Sigmoid colon (tissue), 7 donors: Measurements from ENCODE around the gene FCN1. TPM values are rescaled to one million over a fixed set of nuclear protein-coding genes. Genes with fewer than 3 reads are reported as not detected.

Experiments
- polyA plus RNA-seq, 3 donors: library from polyadenylated mRNA; stranded (reverse); fragments of 200-250 nt; gene quantifications; one replicate each; pipeline ENCODE4 v1.2.3, GENCODE V29; 2013
- small RNA-seq, 3 donors: library from RNA; depleted of rRNA; stranded (forward); fragments of <200 nt; gene quantifications; one replicate each; pipeline ENCODE3, GENCODE V24; 2016
- total RNA-seq, 4 donors: library from RNA; depleted of rRNA; stranded (reverse); fragments of >200 nt; gene quantifications; one replicate each; pipeline ENCODE4 v1.1.0, GENCODE V29; 2016
- donor health status: healthy with polysubstance abuse.
- donor health status: Bipolar disorder and iron deficiency.
- donor health status: healthy.

FCN1 gene
- total and polyA plus RNA-seq, 7 donors = 0.69 to 6.9 (median 1.4) TPM

Small RNA genes within 50 kb of the gene (small RNA-seq; reads per million reads assigned to genes)
- 0 reads per million in 3 donors for gene AL603650.1

Other genes with a start within 250 kb of the FCN1 start
- not detected for gene FCN2, start 37.1 kb downstream of the FCN1 start, total RNA-seq
- under 1 TPM in 1 of 3 donors, not detected in 2; 0.12 TPM for gene FCN2, start 37.1 kb downstream of the FCN1 start, polyA plus RNA-seq
- gene OLFM1, start 169.8 kb upstream of the FCN1 start, total RNA-seq = 10 to 100 TPM; 13.3 to 19.3 (median 17.2) TPM
- 10 to 100 TPM in 1 of 3 donors, 1 to 10 TPM in 2; 1.2 to 13.6 (median 4.2) TPM for gene OLFM1, start 169.8 kb upstream of the FCN1 start, polyA plus RNA-seq